Lower lobe of right lung (tissue), 2 donors: ENCODE data around the gene ZNF148. TPM values are rescaled to one million over a fixed set of nuclear protein-coding genes. Genes with fewer than 3 reads are reported as not detected.

Experiments used
- ATAC-seq, 2 donors: fragments of 200-7000 bp; cut with Tn5 transposase; one replicate each; pipeline ENCODE4 v1.9.1; 2020 to 2022; ENCODE audit warnings: mild to moderate bottlenecking in 2 of 2, moderate library complexity in 2 of 2
- DNase-seq: peaks from one replicate; pipeline ENCODE4 v3.0.0-alpha.2; 2020
- H3K27ac ChIP-seq: fragments of 200-600 bp; one replicate; pipeline ENCODE4 v1.8.0; 2022
- H3K27me3 ChIP-seq: fragments of 200-600 bp; one replicate; pipeline ENCODE4 v1.8.0; 2022; ENCODE audit warnings: low read depth
- H3K36me3 ChIP-seq: fragments of 200-600 bp; one replicate; pipeline ENCODE4 v1.8.0; 2022; ENCODE audit warnings: mild to moderate bottlenecking
- H3K4me1 ChIP-seq: fragments of 200-600 bp; one replicate; pipeline ENCODE4 v1.8.0; 2022
- H3K4me3 ChIP-seq: fragments of 200-600 bp; one replicate; pipeline ENCODE4 v1.8.0; 2022; ENCODE audit warnings: mild to moderate bottlenecking
- H3K9me3 ChIP-seq: fragments of 200-600 bp; one replicate; pipeline ENCODE4 v1.8.0; 2022
- intact Hi-C: fragments of 100-400 bp; cut with DNase I; formaldehyde crosslinking; loops from one replicate; pipeline ENCODE4 v1.11.0; 2022
- total RNA-seq: library from RNA; stranded (reverse); fragmentation: NEBNext Ultra II Directional; extraction: Animal tissue kit (Norgen Biotek cat#: 25700); gene quantifications from one replicate; pipeline ENCODE4 v1.2.1, GENCODE V29; 2021
- TF ChIP-seq, protein P1 (sequence below): fragments of 200-600 bp; IDR thresholded peaks from one replicate; pipeline ENCODE4 v1.8.0; 2022; ENCODE audit warnings: antibody characterized with exemption, mild to moderate bottlenecking
- donor health status: DM: no; HTN: yes; CAD: no; lungs with severe emphysema.

ZNF148 gene
- total RNA-seq, 1 donor from 2014 or later: 48.2 TPM

DNA sequence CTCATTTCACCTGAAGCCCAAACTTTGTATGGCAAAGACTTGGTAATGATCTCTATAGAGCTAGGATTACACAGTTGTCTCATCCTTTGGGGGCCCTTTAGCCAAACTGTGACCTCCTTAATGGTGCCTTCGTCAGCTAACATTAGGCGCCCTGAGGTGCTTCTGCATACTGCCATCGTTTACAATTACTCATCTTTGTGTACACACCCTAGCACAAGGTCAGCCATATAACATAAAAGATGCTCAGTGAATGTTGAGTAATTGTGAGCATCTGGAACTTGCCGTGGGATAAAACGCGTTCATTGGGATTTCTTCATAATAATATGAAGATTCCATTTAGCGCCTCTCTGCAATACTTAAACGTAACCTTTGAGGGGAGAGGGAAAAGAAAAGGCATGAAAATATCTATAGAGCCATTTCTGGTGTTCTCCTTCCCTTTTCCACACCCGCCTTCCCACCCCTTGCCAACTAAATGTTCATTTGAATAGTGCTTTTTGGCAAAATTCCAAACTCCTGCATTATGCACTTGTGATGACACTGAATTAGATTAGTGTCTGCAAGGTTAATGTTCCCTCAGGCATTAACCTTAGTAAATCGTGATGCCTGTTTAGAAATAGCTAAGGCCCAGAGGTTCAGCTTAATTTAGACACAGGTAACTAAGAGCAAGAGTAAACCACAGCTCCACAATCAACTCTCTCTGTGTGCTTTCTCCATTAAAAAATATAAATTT lies 990 bp upstream of the ZNF148 start:
- Histone ChIP-seq H3K4me3 (peak overlapping the region; percentile 87), H3K4me1 (peaks cover 20% of the 10 kb centered on the region), H3K36me3 (no peaks in the 10 kb centered on the region), H3K9me3 (no peaks in the 10 kb centered on the region), H3K27me3 (no peaks in the 10 kb centered on the region), H3K27ac (peak overlapping the region; percentile 94)
- no peak for ATAC-seq
- intact Hi-C loops: no loop called here
- no peak for DNase-seq
- TF ChIP-seq, protein P1, sequence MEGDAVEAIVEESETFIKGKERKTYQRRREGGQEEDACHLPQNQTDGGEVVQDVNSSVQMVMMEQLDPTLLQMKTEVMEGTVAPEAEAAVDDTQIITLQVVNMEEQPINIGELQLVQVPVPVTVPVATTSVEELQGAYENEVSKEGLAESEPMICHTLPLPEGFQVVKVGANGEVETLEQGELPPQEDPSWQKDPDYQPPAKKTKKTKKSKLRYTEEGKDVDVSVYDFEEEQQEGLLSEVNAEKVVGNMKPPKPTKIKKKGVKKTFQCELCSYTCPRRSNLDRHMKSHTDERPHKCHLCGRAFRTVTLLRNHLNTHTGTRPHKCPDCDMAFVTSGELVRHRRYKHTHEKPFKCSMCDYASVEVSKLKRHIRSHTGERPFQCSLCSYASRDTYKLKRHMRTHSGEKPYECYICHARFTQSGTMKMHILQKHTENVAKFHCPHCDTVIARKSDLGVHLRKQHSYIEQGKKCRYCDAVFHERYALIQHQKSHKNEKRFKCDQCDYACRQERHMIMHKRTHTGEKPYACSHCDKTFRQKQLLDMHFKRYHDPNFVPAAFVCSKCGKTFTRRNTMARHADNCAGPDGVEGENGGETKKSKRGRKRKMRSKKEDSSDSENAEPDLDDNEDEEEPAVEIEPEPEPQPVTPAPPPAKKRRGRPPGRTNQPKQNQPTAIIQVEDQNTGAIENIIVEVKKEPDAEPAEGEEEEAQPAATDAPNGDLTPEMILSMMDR: no peak

DNA sequence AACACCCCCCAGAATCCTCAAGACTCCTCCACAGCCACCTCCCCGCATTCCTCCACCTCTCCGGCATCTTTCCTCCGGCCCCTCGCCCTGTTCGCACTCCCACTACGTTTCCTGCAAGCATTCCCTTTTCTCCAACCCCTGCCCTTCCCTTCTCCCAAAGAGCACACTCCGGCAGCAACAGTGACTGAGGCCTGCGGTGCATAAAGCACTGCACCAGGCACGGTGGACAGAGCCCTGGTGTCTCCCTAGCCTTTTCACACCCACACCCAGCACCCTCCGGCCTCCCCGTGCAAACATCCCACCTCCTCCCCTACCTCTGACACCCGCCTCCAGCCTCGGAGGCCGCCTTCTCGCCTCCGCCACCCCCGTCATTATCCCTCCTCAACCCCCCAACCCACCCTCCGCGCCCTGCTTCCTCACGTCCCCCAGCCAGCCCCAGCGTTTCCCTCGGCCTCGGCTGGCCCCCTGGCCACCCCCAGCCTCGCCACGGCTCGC lies 577 bp downstream of the ZNF148 start:
- ATAC-seq (peak; percentile 62 to 66), DNase-seq (peak; percentile 57)
- Histone ChIP-seq H3K9me3 (no peaks in the 10 kb centered on the region), H3K4me1 (peaks cover 31% of the 10 kb centered on the region), H3K27me3 (no peaks in the 10 kb centered on the region), H3K4me3 (peak overlapping the region; percentile 87), H3K36me3 (no peaks in the 10 kb centered on the region), H3K27ac (peak overlapping the region; percentile 94)
- TF ChIP-seq, protein P1: no peak
- intact Hi-C loops: no loop called here

DNA sequence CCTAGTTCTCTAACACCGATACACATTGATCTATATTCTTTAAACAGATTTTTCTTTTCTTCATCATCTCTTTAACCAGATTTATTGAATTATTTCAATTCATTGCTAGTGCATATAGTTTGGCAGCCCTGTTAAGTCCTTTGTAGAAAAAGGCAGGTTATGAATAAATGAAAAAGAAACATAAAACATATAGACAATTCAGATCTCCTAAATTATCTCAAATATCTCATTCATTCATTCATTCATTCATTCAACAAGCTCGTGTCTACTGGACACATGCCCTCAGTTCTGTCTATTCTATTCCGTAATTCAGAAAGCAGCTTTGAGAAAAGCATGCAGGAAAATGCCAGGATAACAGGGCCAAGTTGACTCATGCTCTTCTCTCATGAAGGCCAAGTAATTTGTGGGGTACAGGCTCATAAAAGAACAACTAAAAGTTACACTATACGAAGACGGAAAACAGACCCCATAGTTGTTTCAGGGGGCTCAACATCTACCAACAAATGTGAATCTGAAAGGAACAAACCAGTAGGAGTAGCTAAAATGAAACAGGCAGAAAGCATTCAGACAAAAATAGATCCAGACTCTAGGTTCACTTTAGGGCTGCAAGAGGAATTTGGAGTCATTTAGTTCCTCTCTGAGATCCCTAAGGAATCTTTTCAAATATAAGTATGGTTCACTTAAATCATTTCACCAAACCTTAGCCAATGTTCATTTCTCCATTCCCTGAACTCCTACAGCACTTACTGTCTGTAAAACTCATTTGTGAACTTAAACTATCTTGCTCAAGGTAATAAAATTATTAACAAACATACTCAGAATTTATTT lies 7.5 kb downstream of the ZNF148 start:
- TF ChIP-seq, protein P1: no peak
- Histone ChIP-seq H3K4me1 (peaks cover 21% of the 10 kb centered on the region), H3K27me3 (no peaks in the 10 kb centered on the region), H3K9me3 (no peaks in the 10 kb centered on the region), H3K27ac (no peak overlapping the region), H3K36me3 (no peaks in the 10 kb centered on the region), H3K4me3 (no peak overlapping the region)
- ATAC-seq (no peak), DNase-seq (no peak)
- intact Hi-C loops: no loop called here

DNA sequence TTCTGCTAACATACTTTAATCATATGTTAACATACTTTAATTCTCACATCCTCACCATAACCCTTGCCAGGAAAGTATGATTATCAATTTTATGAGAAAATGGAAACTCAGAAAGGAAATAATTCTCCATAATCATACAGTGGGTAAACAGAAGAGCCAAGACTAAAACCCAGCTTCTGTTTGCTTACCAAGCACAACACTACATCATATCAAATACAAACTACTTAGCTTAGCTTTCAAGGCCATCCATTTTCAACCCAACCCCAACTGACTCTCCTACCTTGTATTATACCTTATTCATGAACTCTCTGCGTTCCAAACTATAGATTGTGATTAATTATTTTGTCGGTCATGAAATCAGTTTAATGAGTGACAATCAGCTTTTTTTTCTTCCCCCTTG lies 9.0 kb downstream of the ZNF148 start:
- ATAC-seq: no peak
- H3K4me3 ChIP-seq: no peak overlapping the region
- no peaks in the 10 kb centered on the region for H3K36me3 ChIP-seq
- DNase-seq: no peak
- no peak overlapping the region for H3K27ac ChIP-seq
- peaks cover 21% of the 10 kb centered on the region for H3K4me1 ChIP-seq
- H3K27me3 ChIP-seq: no peaks in the 10 kb centered on the region
- no peaks in the 10 kb centered on the region for H3K9me3 ChIP-seq
- intact Hi-C loops: no loop called here
- TF ChIP-seq, protein P1: no peak

DNA sequence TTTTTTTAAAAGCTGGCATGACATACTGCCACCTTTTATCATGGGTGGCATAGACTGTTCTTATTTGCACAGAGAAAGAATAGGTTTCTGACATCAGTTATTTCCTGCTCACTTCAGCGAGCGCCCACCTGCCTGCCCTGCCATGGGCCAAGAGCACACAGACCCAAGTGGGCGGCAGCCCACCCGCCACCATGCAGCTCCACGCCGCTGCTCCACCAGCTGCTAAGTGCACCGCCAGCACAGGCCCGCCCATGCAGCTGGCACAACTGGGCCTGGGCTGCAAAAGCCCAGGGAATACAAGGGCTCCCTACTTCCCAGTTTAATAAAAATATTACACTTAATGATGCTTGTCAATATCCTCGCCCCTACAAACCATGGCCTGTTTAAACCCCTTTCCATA lies 15.4 kb downstream of the ZNF148 start:
- intact Hi-C loops: no loop called here
- TF ChIP-seq, protein P1: no peak
- H3K36me3 ChIP-seq: no peaks in the 10 kb centered on the region
- H3K27ac ChIP-seq: no peak overlapping the region
- no peak overlapping the region for H3K4me3 ChIP-seq
- H3K27me3 ChIP-seq: no peaks in the 10 kb centered on the region
- no peak for DNase-seq
- H3K4me1 ChIP-seq: peaks cover 22% of the 10 kb centered on the region
- H3K9me3 ChIP-seq: no peaks in the 10 kb centered on the region
- no peak for ATAC-seq
